Prostate gland (tissue), 2 donors: ENCODE results near the gene RASAL2. TPM values are rescaled to one million over a fixed set of nuclear protein-coding genes. Genes with fewer than 3 reads are reported as not detected.

Experiments used
- DNase-seq: peaks from one replicate; pipeline ENCODE4 v3.0.0-alpha.2; 2019; ENCODE audit warnings: low spot score
- H3K27ac ChIP-seq, 2 donors: fragments of 200-600 bp; sonication (generic); 2 replicates each; pipeline ENCODE4 v1.5.1; 2017 to 2019
- H3K27me3 ChIP-seq: fragments of 200-600 bp; sonication (generic); replicated peaks from 2 replicates; pipeline ENCODE4 v1.5.1; 2019; ENCODE audit not compliant: insufficient read depth
- H3K36me3 ChIP-seq, 2 donors: fragments of 200-600 bp; sonication (generic); 1 replicate in 1 of 2; 2 replicates in 1 of 2; pipeline versions ENCODE4 v1.5.1 to v1.8.1; 2017 to 2019
- H3K4me1 ChIP-seq: fragments of 200-600 bp; sonication (generic); replicated peaks from 2 replicates; pipeline ENCODE4 v1.5.1; 2019
- H3K4me3 ChIP-seq, 2 donors: fragments of 200-600 bp; sonication (generic); 2 replicates each; pipeline ENCODE4 v1.5.1; 2017 to 2019
- H3K9me3 ChIP-seq: fragments of 200-600 bp; sonication (generic); 2 replicates; pipeline ENCODE4 v1.5.1; 2017
- POLR2A ChIP-seq: fragments of 450-650 bp; IDR thresholded peaks from one replicate; pipeline ENCODE4 v1.6.1; 2016; ENCODE audit warnings: antibody characterized with exemption, mild to moderate bottlenecking
- POLR2AphosphoS5 ChIP-seq: sonication (generic); formaldehyde crosslinking; IDR thresholded peaks from one replicate; pipeline ENCODE4 v1.6.1; 2017; ENCODE audit warnings: antibody characterized with exemption
- WGBS: methylation state at CpG from one replicate; pipeline ENCODE4 v1.1.5; 2018; 5-methylcytosine and 5-hydroxymethylcytosine counted together
- intact Hi-C: fragments of 100-400 bp; cut with DNase I; formaldehyde crosslinking; loops from one replicate; pipeline ENCODE4 v1.14.2; 2022
- total RNA-seq, 2 donors: library from RNA; depleted of rRNA; stranded (reverse); fragments of >200 nt; gene quantifications; one replicate each; pipeline ENCODE4 v1.1.0, GENCODE V29; 2016
- TF ChIP-seq, protein P1 (sequence below), 4 experiments: fragments of 200-600 bp in 2 of 4; fragments of 450-650 bp in 2 of 4; sonication (generic) in 2 of 4; IDR thresholded peaks; 1 replicate in 3 of 4; 2 replicates in 1 of 4; pipeline ENCODE4 v1.5.1; 2016 to 2019; ENCODE audit warnings: antibody characterized with exemption in 4 of 4, mild to moderate bottlenecking in 2 of 4, moderate library complexity in 2 of 4

Gene RASAL2
- total RNA-seq, 2 donors from 2014 or later: 9.2 to 36.9 TPM

DNA sequence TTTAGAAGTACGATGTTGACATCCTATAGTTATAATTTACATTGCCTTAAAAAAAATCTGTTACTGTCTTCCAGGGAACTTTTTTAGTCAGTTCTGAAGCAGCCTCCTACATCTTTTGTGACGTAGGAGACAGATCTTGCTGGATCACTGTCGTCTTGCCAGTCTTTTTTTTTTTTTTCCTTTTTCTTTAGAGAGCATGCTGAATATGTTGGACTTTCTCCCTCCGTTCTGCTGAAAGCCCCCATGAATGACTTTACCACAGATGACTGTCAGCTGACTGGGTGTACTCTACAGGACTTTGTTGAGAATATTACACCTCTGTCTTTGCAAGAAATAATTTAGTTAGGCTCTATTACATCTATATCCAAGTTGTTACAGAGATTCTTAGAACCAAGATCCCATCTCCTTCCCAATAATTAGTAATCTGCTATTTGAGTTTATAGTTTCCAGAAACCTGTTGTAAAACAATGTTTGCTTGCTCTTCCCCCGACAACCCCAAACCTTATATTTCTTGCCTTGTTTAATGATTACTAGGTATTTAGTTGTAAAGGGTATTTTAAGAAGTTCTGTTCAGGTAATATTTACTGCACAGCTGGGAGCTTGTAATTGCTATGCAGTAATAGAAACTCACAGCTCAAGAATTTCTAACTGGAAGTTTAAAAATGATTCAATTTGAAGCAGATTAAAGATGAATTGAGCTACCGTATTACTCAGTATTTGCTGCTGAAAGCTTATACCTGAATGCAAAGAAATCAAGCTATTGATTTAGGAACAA, 61.8 kb downstream of the RASAL2 start:
- Histone ChIP-seq H3K9me3 (no peaks in the 10 kb centered on the region), H3K36me3 (no peaks in the 10 kb centered on the region), H3K4me1 (no peaks in the 10 kb centered on the region), H3K4me3 (no peak overlapping the region), H3K27me3 (no peaks in the 10 kb centered on the region), H3K27ac (no peak overlapping the region)
- intact Hi-C loops: no loop called here
- no peak for TF ChIP-seq POLR2AphosphoS5
- 59% methylated on average over 6 of the region's 6 CpGs for WGBS
- no peak for DNase-seq

- intact Hi-C loops: no loop called here
- Histone ChIP-seq H3K4me3 (no peak overlapping the region), H3K9me3 (no peaks in the 10 kb centered on the region), H3K36me3 (no peaks in the 10 kb centered on the region), H3K4me1 (no peaks in the 10 kb centered on the region), H3K27ac (no peak overlapping the region), H3K27me3 (no peaks in the 10 kb centered on the region)
- no peak for TF ChIP-seq POLR2A
- no peak for TF ChIP-seq POLR2AphosphoS5
- WGBS: 64% methylated on average over 6 of the region's 6 CpGs
- no peak for DNase-seq
Observed at GRCh38 chr1:178160736-178161475, 67.0 kb downstream of the RASAL2 start.

DNA sequence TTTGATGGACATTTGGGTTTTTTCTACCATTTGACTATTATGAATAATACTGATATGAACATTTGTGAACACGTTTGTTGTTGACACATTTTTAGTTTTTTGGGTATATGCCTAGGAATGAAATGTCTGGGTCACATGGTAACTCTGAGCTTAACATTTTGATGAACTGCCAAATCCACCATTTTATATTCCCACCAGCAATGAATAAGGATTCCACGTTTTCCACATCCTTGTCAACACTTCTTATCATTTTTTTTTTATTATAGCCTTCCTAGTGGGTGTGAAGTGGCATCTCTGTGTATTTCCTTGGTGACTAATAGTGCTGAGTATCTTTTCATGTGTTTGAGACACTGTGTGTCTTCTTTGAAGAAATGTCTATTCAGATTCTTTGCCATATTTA, 67.6 kb downstream of the RASAL2 start:
- Histone ChIP-seq H3K36me3 (no peaks in the 10 kb centered on the region), H3K4me3 (no peak overlapping the region), H3K9me3 (no peaks in the 10 kb centered on the region), H3K27ac (no peak overlapping the region), H3K4me1 (no peaks in the 10 kb centered on the region), H3K27me3 (no peaks in the 10 kb centered on the region)
- DNase-seq: no peak
- 68% methylated on average over 2 of the region's 2 CpGs for WGBS
- no peak for TF ChIP-seq POLR2A
- no peak for TF ChIP-seq POLR2AphosphoS5
- TF ChIP-seq, protein P1, sequence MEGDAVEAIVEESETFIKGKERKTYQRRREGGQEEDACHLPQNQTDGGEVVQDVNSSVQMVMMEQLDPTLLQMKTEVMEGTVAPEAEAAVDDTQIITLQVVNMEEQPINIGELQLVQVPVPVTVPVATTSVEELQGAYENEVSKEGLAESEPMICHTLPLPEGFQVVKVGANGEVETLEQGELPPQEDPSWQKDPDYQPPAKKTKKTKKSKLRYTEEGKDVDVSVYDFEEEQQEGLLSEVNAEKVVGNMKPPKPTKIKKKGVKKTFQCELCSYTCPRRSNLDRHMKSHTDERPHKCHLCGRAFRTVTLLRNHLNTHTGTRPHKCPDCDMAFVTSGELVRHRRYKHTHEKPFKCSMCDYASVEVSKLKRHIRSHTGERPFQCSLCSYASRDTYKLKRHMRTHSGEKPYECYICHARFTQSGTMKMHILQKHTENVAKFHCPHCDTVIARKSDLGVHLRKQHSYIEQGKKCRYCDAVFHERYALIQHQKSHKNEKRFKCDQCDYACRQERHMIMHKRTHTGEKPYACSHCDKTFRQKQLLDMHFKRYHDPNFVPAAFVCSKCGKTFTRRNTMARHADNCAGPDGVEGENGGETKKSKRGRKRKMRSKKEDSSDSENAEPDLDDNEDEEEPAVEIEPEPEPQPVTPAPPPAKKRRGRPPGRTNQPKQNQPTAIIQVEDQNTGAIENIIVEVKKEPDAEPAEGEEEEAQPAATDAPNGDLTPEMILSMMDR (IDR thresholded peaks at IDR 0.05): no peak
- intact Hi-C loops: no loop called here

GRCh38 chr1:178165196-178165595, 71.3 kb downstream of the RASAL2 start:
- TF ChIP-seq, protein P1 (IDR thresholded peaks at IDR 0.05): no peak
- TF ChIP-seq POLR2A: no peak
- TF ChIP-seq POLR2AphosphoS5: no peak
- Histone ChIP-seq H3K4me3 (no peak overlapping the region), H3K9me3 (no peaks in the 10 kb centered on the region), H3K27me3 (no peaks in the 10 kb centered on the region), H3K36me3 (no peaks in the 10 kb centered on the region), H3K4me1 (no peaks in the 10 kb centered on the region), H3K27ac (no peak overlapping the region)
- intact Hi-C loops: no loop called here
- no peak for DNase-seq
- WGBS: 93% methylated on average over 1 of the region's 1 CpG

GRCh38 chr1:178166429-178167024, 72.6 kb downstream of the RASAL2 start:
- no peak for DNase-seq
- H3K36me3 ChIP-seq: no peaks in the 10 kb centered on the region
- intact Hi-C loops: no loop called here
- no peaks in the 10 kb centered on the region for H3K4me1 ChIP-seq
- no peak overlapping the region for H3K27ac ChIP-seq
- 41% methylated on average over 1 of the region's 1 CpG for WGBS
- H3K27me3 ChIP-seq: no peaks in the 10 kb centered on the region
- no peaks in the 10 kb centered on the region for H3K9me3 ChIP-seq
- no peak overlapping the region for H3K4me3 ChIP-seq
- TF ChIP-seq POLR2A (no peak), POLR2AphosphoS5 (no peak)
- TF ChIP-seq, protein P1 (IDR thresholded peaks at IDR 0.05): no peak
